CD4-positive, alpha-beta T cell (primary cell): ENCODE results near the gene SFXN3. TPM values are rescaled to one million over a fixed set of nuclear protein-coding genes. Genes with fewer than 3 reads are reported as not detected.
A peak's percentile ranks its signal among the peaks of the same experiment; 100 is the strongest.
"Not testable (repeated sequence)": the region's sequence is repeated elsewhere in the genome, so short reads cannot be mapped to it uniquely, and the experiment has no call there.

Experiments used
- ATAC-seq: fragments of 200-7000 bp; cut with Tn5 transposase; one replicate; pipeline ENCODE4 v1.10.0; 2022; ENCODE audit warnings: mild to moderate bottlenecking; ENCODE audit not compliant: poor library complexity
- CTCF ChIA-PET: fragments of 350-600 bp; sonication (Branson Sonifier 250); formaldehyde crosslinking; loops from one replicate; lab custom pipeline; 2021; ENCODE audit warnings: antibody characterized with exemption, inconsistent platforms; lab: Charles Lee
- POLR2A ChIA-PET: fragments of 350-600 bp; sonication (Branson Sonifier 250); formaldehyde crosslinking; loops from one replicate; lab custom pipeline; 2021; ENCODE audit warnings: antibody characterized with exemption, inconsistent platforms; lab: Charles Lee
- DNase-seq, 14 experiments: peaks; one replicate each; pipeline ENCODE4 v3.0.0-alpha.2; 2013 to 2020; ENCODE audit warnings: mixed read lengths in 2 of 14
- H3K27ac ChIP-seq, 2 donors: one replicate each; pipeline versions ENCODE4 v1.5.1 to v1.7.0; 2013; ENCODE audit warnings: low read length in 2 of 2, low read depth in 1 of 2, mild to moderate bottlenecking in 1 of 2
- H3K27me3 ChIP-seq, 2 experiments: 1 replicate in 1 of 2; 2 replicates in 1 of 2; pipeline versions ENCODE4 v1.6.1 to v1.7.0; 2013; ENCODE audit warnings: low read length in 2 of 2, control low read depth in 1 of 2, mild to moderate bottlenecking in 1 of 2, moderate library complexity in 1 of 2; ENCODE audit not compliant: insufficient read depth in 2 of 2, control insufficient read depth in 1 of 2
- H3K36me3 ChIP-seq: one replicate; pipeline ENCODE4 v1.6.1; 2013; ENCODE audit warnings: low read length, control low read depth; ENCODE audit not compliant: insufficient read depth
- H3K4me1 ChIP-seq: one replicate; pipeline ENCODE4 v1.6.1; 2013; ENCODE audit warnings: low read length, control low read depth; ENCODE audit not compliant: insufficient read depth
- H3K4me3 ChIP-seq: one replicate; pipeline ENCODE4 v1.5.1; 2013; ENCODE audit warnings: mild to moderate bottlenecking, low read length, moderate library complexity
- H3K9me3 ChIP-seq, 2 experiments: 1 replicate in 1 of 2; 2 replicates in 1 of 2; pipeline versions ENCODE4 v1.6.1 to v1.7.0; 2013; ENCODE audit warnings: low read length in 2 of 2, mild to moderate bottlenecking in 2 of 2, control low read depth in 1 of 2, moderate library complexity in 1 of 2; ENCODE audit not compliant: control insufficient read depth in 1 of 2, insufficient read depth in 1 of 2
- H3K27ac Mint-ChIP-seq: one replicate; pipeline ENCODE4 v1.8.0; 2020; ENCODE audit warnings: mixed read lengths
- H3K27me3 Mint-ChIP-seq: one replicate; pipeline ENCODE4 v1.8.0; 2021; ENCODE audit warnings: mixed read lengths
- H3K36me3 Mint-ChIP-seq: one replicate; pipeline ENCODE4 v1.8.0; 2021; ENCODE audit warnings: low read depth, mixed read lengths
- H3K4me1 Mint-ChIP-seq: one replicate; pipeline ENCODE4 v1.8.0; 2021; ENCODE audit warnings: low read depth, mixed read lengths
- H3K4me3 Mint-ChIP-seq: one replicate; pipeline ENCODE4 v1.8.0; 2020; ENCODE audit warnings: mild to moderate bottlenecking, mixed read lengths
- H3K9me3 Mint-ChIP-seq: one replicate; pipeline ENCODE4 v1.8.0; 2020; ENCODE audit warnings: mixed read lengths
- intact Hi-C, 2 experiments: fragments of 100-400 bp; cut with DNase I in 1 of 2; cut with micrococcal nuclease in 1 of 2; formaldehyde crosslinking; loops; one replicate each; pipeline versions ENCODE4 v1.15.1 to v1.9.0; 2023 to 2025; cut with DNase I, micrococcal nuclease
- total RNA-seq, 174 experiments: library from RNA in 2 of 174; stranded (reverse) in 2 of 174; gene quantifications; one replicate each; pipeline ENCODE4 v1.2.3 and lab custom pipeline; 2021 to 2026
- TF ChIP-seq, protein P1 (sequence below): fragments of 200-600 bp; IDR thresholded peaks from one replicate; pipeline ENCODE4 v1.8.0; 2022; ENCODE audit warnings: antibody characterized with exemption, mild to moderate bottlenecking

SFXN3 gene
- total RNA-seq, 2 experiments from 2014 or later: 43.2 to 48.3 TPM

DNA sequence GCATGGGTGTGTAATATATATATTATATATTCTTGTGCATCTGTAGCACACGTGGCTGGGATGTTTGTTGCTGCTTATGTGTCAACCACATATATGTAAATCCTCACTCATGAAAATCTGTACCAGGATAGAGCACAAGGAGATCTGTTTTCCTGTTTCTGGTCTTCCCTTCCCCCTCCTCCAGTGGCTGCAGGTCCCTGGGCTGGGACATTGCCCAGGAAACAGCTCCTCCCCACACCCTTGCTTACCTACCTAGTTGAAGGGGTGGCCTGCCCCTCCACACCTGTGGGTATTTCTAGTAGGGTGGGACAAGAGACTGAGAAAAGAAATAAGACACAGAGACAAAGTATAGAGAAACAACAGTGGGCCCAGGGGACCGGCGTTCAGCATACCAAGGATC is 2.2 kb downstream of the SFXN3 start:
- ATAC-seq (no peak), DNase-seq (no peak)
- peak overlapping the region; percentile 97 for H3K27ac Mint-ChIP-seq
- no peaks in the 10 kb centered on the region for H3K9me3 Mint-ChIP-seq
- peaks cover 19% of the 10 kb centered on the region for H3K4me1 Mint-ChIP-seq
- Histone ChIP-seq H3K9me3 (no peaks in the 10 kb centered on the region), H3K4me3 (peak overlapping the region; percentile 99), H3K36me3 (peaks cover 39% of the 10 kb centered on the region), H3K27ac (peak overlapping the region in 1 of 2 donors; percentile 59), H3K27me3 (no peaks in the 10 kb centered on the region), H3K4me1 (peaks cover 38% of the 10 kb centered on the region)
- intact Hi-C loops: loop anchor here (5.0 kb wide), 1 partner anchor 34 kb away; no protein-coding TSS in a partner anchor
- H3K27me3 Mint-ChIP-seq: no peaks in the 10 kb centered on the region
- ChIA-PET CTCF (interaction anchor here (3.4 to 3.5 kb wide), 2 partner anchors 8 to 17 kb away, joined by 27 to 28 read pairs; no protein-coding TSS in a partner anchor), POLR2A (interaction anchor here (0.8 to 1.4 kb wide), 2 partner anchors 33 to 120 kb away, joined by 3 to 5 read pairs; partner anchors contain the start of gene SLF2)
- H3K4me3 Mint-ChIP-seq: peak overlapping the region; percentile 95
- TF ChIP-seq, protein P1, sequence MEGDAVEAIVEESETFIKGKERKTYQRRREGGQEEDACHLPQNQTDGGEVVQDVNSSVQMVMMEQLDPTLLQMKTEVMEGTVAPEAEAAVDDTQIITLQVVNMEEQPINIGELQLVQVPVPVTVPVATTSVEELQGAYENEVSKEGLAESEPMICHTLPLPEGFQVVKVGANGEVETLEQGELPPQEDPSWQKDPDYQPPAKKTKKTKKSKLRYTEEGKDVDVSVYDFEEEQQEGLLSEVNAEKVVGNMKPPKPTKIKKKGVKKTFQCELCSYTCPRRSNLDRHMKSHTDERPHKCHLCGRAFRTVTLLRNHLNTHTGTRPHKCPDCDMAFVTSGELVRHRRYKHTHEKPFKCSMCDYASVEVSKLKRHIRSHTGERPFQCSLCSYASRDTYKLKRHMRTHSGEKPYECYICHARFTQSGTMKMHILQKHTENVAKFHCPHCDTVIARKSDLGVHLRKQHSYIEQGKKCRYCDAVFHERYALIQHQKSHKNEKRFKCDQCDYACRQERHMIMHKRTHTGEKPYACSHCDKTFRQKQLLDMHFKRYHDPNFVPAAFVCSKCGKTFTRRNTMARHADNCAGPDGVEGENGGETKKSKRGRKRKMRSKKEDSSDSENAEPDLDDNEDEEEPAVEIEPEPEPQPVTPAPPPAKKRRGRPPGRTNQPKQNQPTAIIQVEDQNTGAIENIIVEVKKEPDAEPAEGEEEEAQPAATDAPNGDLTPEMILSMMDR: no peak
- H3K36me3 Mint-ChIP-seq: peaks cover 48% of the 10 kb centered on the region

DNA sequence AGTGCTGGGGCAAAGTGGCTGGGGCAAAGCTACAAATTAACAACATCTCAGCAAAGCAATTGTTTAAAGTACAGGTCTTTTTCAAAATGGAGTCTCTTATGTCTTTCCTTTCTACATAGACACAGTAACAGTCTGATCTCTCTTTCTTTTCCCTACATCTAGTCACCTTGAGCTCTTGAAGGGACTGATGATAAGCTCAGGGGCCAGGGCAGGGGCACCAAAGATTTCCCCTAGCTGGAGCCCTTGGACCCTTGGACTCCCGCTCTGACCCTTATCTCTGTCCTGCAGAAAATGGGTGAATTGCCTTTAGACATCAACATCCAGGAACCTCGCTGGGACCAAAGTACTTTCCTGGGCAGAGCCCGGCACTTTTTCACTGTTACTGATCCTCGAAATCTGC is 3.4 kb downstream of the SFXN3 start:
- peaks cover 50% of the 10 kb centered on the region for H3K36me3 ChIP-seq
- H3K27ac ChIP-seq, H3K4me3 Mint-ChIP-seq, H3K27me3 Mint-ChIP-seq, DNase-seq, H3K27me3 ChIP-seq, H3K9me3 ChIP-seq, ATAC-seq, H3K9me3 Mint-ChIP-seq, H3K4me3 ChIP-seq, POLR2A ChIA-PET: not testable (repeated sequence)
- Mint-ChIP-seq H3K27ac (peak overlapping the region; percentile 12), H3K36me3 (peaks cover 57% of the 10 kb centered on the region), H3K4me1 (peaks cover 19% of the 10 kb centered on the region)
- intact Hi-C loops: loop anchor here (5.0 kb wide), 1 partner anchor 33 kb away; no protein-coding TSS in a partner anchor
- CTCF ChIA-PET: interaction anchor here (1.2 to 1.7 kb wide), 3 partner anchors 13 to 20 kb away, joined by 4 to 5 read pairs (median 5); no protein-coding TSS in a partner anchor
- H3K4me1 ChIP-seq: peaks cover 38% of the 10 kb centered on the region

DNA sequence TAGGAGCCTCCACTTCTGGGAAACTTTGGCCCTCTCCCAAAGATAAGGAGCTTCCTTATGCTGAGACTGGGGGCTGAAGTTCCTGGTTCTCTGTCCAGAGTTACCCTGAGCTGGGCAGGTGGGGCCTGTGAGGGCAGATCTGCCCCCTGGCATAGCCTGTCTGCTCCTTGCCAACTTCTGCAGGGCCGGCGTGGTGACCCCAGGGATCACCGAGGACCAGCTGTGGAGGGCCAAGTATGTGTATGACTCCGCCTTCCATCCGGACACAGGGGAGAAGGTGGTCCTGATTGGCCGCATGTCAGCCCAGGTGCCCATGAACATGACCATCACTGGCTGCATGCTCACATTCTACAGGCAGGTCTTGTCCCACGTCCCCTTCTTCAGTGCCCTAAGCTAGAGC is 4.3 kb downstream of the SFXN3 start:
- peaks cover 19% of the 10 kb centered on the region for H3K4me1 Mint-ChIP-seq
- no peak overlapping the region for H3K27ac Mint-ChIP-seq
- H3K27me3 Mint-ChIP-seq: no peaks in the 10 kb centered on the region
- H3K9me3 Mint-ChIP-seq: no peaks in the 10 kb centered on the region
- no peak for DNase-seq
- H3K4me3 Mint-ChIP-seq: no peak overlapping the region
- intact Hi-C loops: no loop called here
- peaks cover 62% of the 10 kb centered on the region for H3K36me3 Mint-ChIP-seq
- Histone ChIP-seq H3K9me3 (no peaks in the 10 kb centered on the region), H3K36me3 (peaks cover 59% of the 10 kb centered on the region), H3K4me1 (peaks cover 31% of the 10 kb centered on the region), H3K4me3 (no peak overlapping the region), H3K27ac (no peak overlapping the region), H3K27me3 (no peaks in the 10 kb centered on the region)
- ATAC-seq: no peak
- TF ChIP-seq, protein P1: no peak
- CTCF ChIA-PET: interaction anchor here (1.2 to 1.7 kb wide), 3 partner anchors 12 to 21 kb away, joined by 4 to 5 read pairs (median 5); no protein-coding TSS in a partner anchor
- POLR2A ChIA-PET: no interaction called here
